Measurements from ENCODE around the gene SZRD1.

SZRD1 gene

GRCh38 chr1:16425125-16426025 lies 58.3 kb downstream of the SZRD1 start:
- no peak overlapping the region for H3K27ac Mint-ChIP-seq
- no peaks in the 10 kb centered on the region for H3K36me3 Mint-ChIP-seq (ENCODE audit: low read depth)
- H3K4me3 Mint-ChIP-seq: no peak overlapping the region
- peaks cover 5% of the 10 kb centered on the region for H3K27me3 Mint-ChIP-seq
- intact Hi-C loops (cut with micrococcal nuclease): no loop called here
- H3K9me3 Mint-ChIP-seq: no peaks in the 10 kb centered on the region
- peaks cover 10% of the 10 kb centered on the region for H3K4me1 Mint-ChIP-seq (ENCODE audit: low read depth)

GRCh38 chr1:16430606-16431005 lies 63.6 kb downstream of the SZRD1 start:
- H3K9me3 Mint-ChIP-seq: no peaks in the 10 kb centered on the region
- intact Hi-C loops (cut with micrococcal nuclease): no loop called here
- H3K4me3 Mint-ChIP-seq: no peak overlapping the region
- peaks cover 24% of the 10 kb centered on the region for H3K4me1 Mint-ChIP-seq (ENCODE audit: low read depth)
- H3K36me3 Mint-ChIP-seq (ENCODE audit: low read depth): no peaks in the 10 kb centered on the region
- no peak overlapping the region for H3K27ac Mint-ChIP-seq
- peaks cover 4% of the 10 kb centered on the region for H3K27me3 Mint-ChIP-seq

- Mint-ChIP-seq H3K27ac (peak overlapping the region; percentile 48), H3K36me3 (ENCODE audit: low read depth) (no peaks in the 10 kb centered on the region), H3K27me3 (peaks cover 4% of the 10 kb centered on the region), H3K4me3 (no peak overlapping the region), H3K4me1 (ENCODE audit: low read depth) (peaks cover 26% of the 10 kb centered on the region), H3K9me3 (no peaks in the 10 kb centered on the region)
- intact Hi-C loops (cut with micrococcal nuclease): no loop called here
Observed at GRCh38 chr1:16433030-16433429, 66.0 kb downstream of the SZRD1 start.

- no peaks in the 10 kb centered on the region for H3K36me3 Mint-ChIP-seq (ENCODE audit: low read depth)
- H3K27me3 Mint-ChIP-seq: peaks cover 4% of the 10 kb centered on the region
- H3K9me3 Mint-ChIP-seq: no peaks in the 10 kb centered on the region
- no peak overlapping the region for H3K27ac Mint-ChIP-seq
- intact Hi-C loops (cut with micrococcal nuclease): no loop called here
- no peak overlapping the region for H3K4me3 Mint-ChIP-seq
- peaks cover 35% of the 10 kb centered on the region for H3K4me1 Mint-ChIP-seq (ENCODE audit: low read depth)
Observed at GRCh38 chr1:16434007-16434406, 67.0 kb downstream of the SZRD1 start.

GRCh38 chr1:16434501-16434900 lies 67.5 kb downstream of the SZRD1 start:
- Mint-ChIP-seq H3K4me3 (no peak overlapping the region), H3K4me1 (ENCODE audit: low read depth) (peaks cover 40% of the 10 kb centered on the region), H3K36me3 (ENCODE audit: low read depth) (no peaks in the 10 kb centered on the region), H3K27ac (no peak overlapping the region), H3K9me3 (no peaks in the 10 kb centered on the region), H3K27me3 (peaks cover 4% of the 10 kb centered on the region)
- intact Hi-C loops (cut with micrococcal nuclease): no loop called here

GRCh38 chr1:16436946-16437474 lies 70.0 kb downstream of the SZRD1 start, which contains the start of gene SPATA21:
Gene SPATA21 (minus strand): TSS chr1:16437424. CDS start chr1:16431371, 6,053 bp downstream.
- no peaks in the 10 kb centered on the region for H3K9me3 Mint-ChIP-seq
- H3K27me3 Mint-ChIP-seq: peaks cover 4% of the 10 kb centered on the region
- peaks cover 44% of the 10 kb centered on the region for H3K4me1 Mint-ChIP-seq (ENCODE audit: low read depth)
- H3K36me3 Mint-ChIP-seq (ENCODE audit: low read depth): peaks cover 17% of the 10 kb centered on the region
- H3K4me3 Mint-ChIP-seq: no peak within 1 kb of the TSS
- peak within 1 kb of the TSS; percentile 95 for H3K27ac Mint-ChIP-seq
- intact Hi-C loops (cut with micrococcal nuclease): no loop called here

GRCh38 chr1:16438516-16438915 lies 71.5 kb downstream of the SZRD1 start:
- peaks cover 44% of the 10 kb centered on the region for H3K4me1 Mint-ChIP-seq (ENCODE audit: low read depth)
- H3K36me3 Mint-ChIP-seq (ENCODE audit: low read depth): peaks cover 31% of the 10 kb centered on the region
- H3K4me3 Mint-ChIP-seq: no peak overlapping the region
- intact Hi-C loops (cut with micrococcal nuclease): no loop called here
- peak overlapping the region; percentile 95 for H3K27ac Mint-ChIP-seq
- H3K27me3 Mint-ChIP-seq: no peaks in the 10 kb centered on the region
- no peaks in the 10 kb centered on the region for H3K9me3 Mint-ChIP-seq

GRCh38 chr1:16438924-16439323 lies 71.9 kb downstream of the SZRD1 start:
- Mint-ChIP-seq H3K9me3 (no peaks in the 10 kb centered on the region), H3K4me3 (no peak overlapping the region), H3K4me1 (ENCODE audit: low read depth) (peaks cover 47% of the 10 kb centered on the region), H3K36me3 (ENCODE audit: low read depth) (peaks cover 35% of the 10 kb centered on the region), H3K27me3 (no peaks in the 10 kb centered on the region), H3K27ac (peak overlapping the region; percentile 95)
- intact Hi-C loops (cut with micrococcal nuclease): no loop called here

- Mint-ChIP-seq H3K27me3 (no peaks in the 10 kb centered on the region), H3K27ac (peak overlapping the region; percentile 95), H3K36me3 (ENCODE audit: low read depth) (peaks cover 47% of the 10 kb centered on the region), H3K9me3 (no peaks in the 10 kb centered on the region), H3K4me3 (peak overlapping the region; percentile 88), H3K4me1 (ENCODE audit: low read depth) (peaks cover 58% of the 10 kb centered on the region)
- intact Hi-C loops (cut with micrococcal nuclease): loop anchor here (5.0 kb wide), 2 partner anchors 57 to 73 kb away; partner anchors contain the start of gene SZRD1
Observed at GRCh38 chr1:16440131-16440469, 73.1 kb downstream of the SZRD1 start.

- Mint-ChIP-seq H3K27ac (peak within 1 kb of the TSS; percentile 95), H3K4me3 (peak within 1 kb of the TSS; percentile 88), H3K4me1 (ENCODE audit: low read depth) (peaks cover 62% of the 10 kb centered on the region), H3K27me3 (no peaks in the 10 kb centered on the region), H3K36me3 (ENCODE audit: low read depth) (peaks cover 53% of the 10 kb centered on the region), H3K9me3 (no peaks in the 10 kb centered on the region)
- intact Hi-C loops (cut with micrococcal nuclease): loop anchor here (5.0 kb wide), 2 partner anchors 57 to 73 kb away; partner anchors contain the start of gene SZRD1
Observed at GRCh38 chr1:16440470-16441281, 73.6 kb downstream of the SZRD1 start, which contains the start of gene NECAP2. Gene NECAP2 (plus strand): TSS chr1:16440724. CDS start chr1:16440762, 38 bp downstream.

GRCh38 chr1:16441282-16441665 lies 74.2 kb downstream of the SZRD1 start:
- peak overlapping the region; percentile 88 for H3K4me3 Mint-ChIP-seq
- peaks cover 62% of the 10 kb centered on the region for H3K4me1 Mint-ChIP-seq (ENCODE audit: low read depth)
- H3K27me3 Mint-ChIP-seq: no peaks in the 10 kb centered on the region
- peaks cover 59% of the 10 kb centered on the region for H3K36me3 Mint-ChIP-seq (ENCODE audit: low read depth)
- intact Hi-C loops (cut with micrococcal nuclease): loop anchor here (5.0 kb wide), 2 partner anchors 56 to 74 kb away; partner anchors contain the start of gene SZRD1
- H3K9me3 Mint-ChIP-seq: no peaks in the 10 kb centered on the region
- H3K27ac Mint-ChIP-seq: peak overlapping the region; percentile 95

GRCh38 chr1:16442265-16442664 lies 75.2 kb downstream of the SZRD1 start:
- Mint-ChIP-seq H3K27me3 (no peaks in the 10 kb centered on the region), H3K27ac (peak overlapping the region; percentile 95), H3K9me3 (no peaks in the 10 kb centered on the region), H3K36me3 (ENCODE audit: low read depth) (peaks cover 69% of the 10 kb centered on the region), H3K4me1 (ENCODE audit: low read depth) (peaks cover 64% of the 10 kb centered on the region), H3K4me3 (peak overlapping the region; percentile 88)
- intact Hi-C loops (cut with micrococcal nuclease): loop anchor here (5.0 kb wide), 2 partner anchors 55 to 75 kb away; partner anchors contain the start of gene SZRD1

- peak overlapping the region; percentile 88 for H3K4me3 Mint-ChIP-seq
- no peaks in the 10 kb centered on the region for H3K27me3 Mint-ChIP-seq
- intact Hi-C loops (cut with micrococcal nuclease): loop anchor here (5.0 kb wide), 2 partner anchors 54 to 76 kb away; partner anchors contain the start of gene SZRD1
- peaks cover 75% of the 10 kb centered on the region for H3K36me3 Mint-ChIP-seq (ENCODE audit: low read depth)
- H3K4me1 Mint-ChIP-seq (ENCODE audit: low read depth): peaks cover 69% of the 10 kb centered on the region
- no peaks in the 10 kb centered on the region for H3K9me3 Mint-ChIP-seq
- peak overlapping the region; percentile 95 for H3K27ac Mint-ChIP-seq
Observed at GRCh38 chr1:16442941-16443340, 75.9 kb downstream of the SZRD1 start.
